Fibroblast of lung (primary cell): Measurements from ENCODE around the gene OR4A15.

ENCODE experiments used
- EZH2 ChIP-seq: IDR thresholded peaks from 2 replicates; pipeline ENCODE4 v1.5.1; 2012; ENCODE audit warnings: low read length, control low read depth, mild to moderate bottlenecking; ENCODE audit errors: missing control alignments
- TF ChIP-seq, protein P1 (sequence below), 2 donors: IDR thresholded peaks in 1 of 2; conservative IDR thresholded peaks in 1 of 2; 1 replicate in 1 of 2; 2 replicates in 1 of 2; pipeline ENCODE4 v1.5.1; 2011 to 2012; ENCODE audit warnings: low read length in 2 of 2, control low read depth in 1 of 2, inconsistent platforms in 1 of 2, low read depth in 1 of 2, mild to moderate bottlenecking in 1 of 2

DNA sequence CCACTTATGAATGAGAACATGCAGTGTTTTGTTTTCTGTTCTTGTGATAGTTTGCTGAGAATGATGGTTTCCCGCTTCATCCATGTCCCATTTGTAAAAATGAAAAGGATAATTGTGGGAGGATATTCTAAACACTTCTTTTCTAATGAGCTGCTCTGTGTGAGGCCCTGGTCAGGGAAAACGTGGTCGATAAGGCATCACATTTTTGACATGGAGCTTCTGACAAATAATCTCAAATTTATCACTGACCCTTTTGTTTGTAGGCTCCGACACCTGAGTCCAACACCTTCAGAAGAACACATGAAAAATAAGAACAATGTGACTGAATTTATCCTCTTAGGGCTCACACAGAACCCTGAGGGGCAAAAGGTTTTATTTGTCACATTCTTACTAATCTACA lies at the start of gene OR4A15:
- TF ChIP-seq, protein P1, sequence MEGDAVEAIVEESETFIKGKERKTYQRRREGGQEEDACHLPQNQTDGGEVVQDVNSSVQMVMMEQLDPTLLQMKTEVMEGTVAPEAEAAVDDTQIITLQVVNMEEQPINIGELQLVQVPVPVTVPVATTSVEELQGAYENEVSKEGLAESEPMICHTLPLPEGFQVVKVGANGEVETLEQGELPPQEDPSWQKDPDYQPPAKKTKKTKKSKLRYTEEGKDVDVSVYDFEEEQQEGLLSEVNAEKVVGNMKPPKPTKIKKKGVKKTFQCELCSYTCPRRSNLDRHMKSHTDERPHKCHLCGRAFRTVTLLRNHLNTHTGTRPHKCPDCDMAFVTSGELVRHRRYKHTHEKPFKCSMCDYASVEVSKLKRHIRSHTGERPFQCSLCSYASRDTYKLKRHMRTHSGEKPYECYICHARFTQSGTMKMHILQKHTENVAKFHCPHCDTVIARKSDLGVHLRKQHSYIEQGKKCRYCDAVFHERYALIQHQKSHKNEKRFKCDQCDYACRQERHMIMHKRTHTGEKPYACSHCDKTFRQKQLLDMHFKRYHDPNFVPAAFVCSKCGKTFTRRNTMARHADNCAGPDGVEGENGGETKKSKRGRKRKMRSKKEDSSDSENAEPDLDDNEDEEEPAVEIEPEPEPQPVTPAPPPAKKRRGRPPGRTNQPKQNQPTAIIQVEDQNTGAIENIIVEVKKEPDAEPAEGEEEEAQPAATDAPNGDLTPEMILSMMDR (conservative IDR thresholded peaks at IDR 0.05 in 1 of 2, IDR thresholded peaks at IDR 0.05 in 1 of 2; ENCODE audit: low read depth in 1 of 2, low read length in 2 of 2): no peak
- TF ChIP-seq EZH2: no peak
